Glutamatergic neuron (in vitro differentiated cells): Measurements from ENCODE around the gene FZD4. TPM values are rescaled to one million over a fixed set of nuclear protein-coding genes. Genes with fewer than 3 reads are reported as not detected.

Source experiments
- DNase-seq: peaks from one replicate; pipeline ENCODE4 v3.0.0; 2022
- H3K27ac Mint-ChIP-seq: one replicate; pipeline ENCODE4 v1.8.0; 2020; ENCODE audit warnings: mild to moderate bottlenecking, mixed read lengths, inconsistent platforms; ENCODE audit not compliant: unreplicated experiment
- H3K27me3 Mint-ChIP-seq: one replicate; pipeline ENCODE4 v1.8.0; 2020; ENCODE audit warnings: mild to moderate bottlenecking, moderate library complexity, mixed read lengths, inconsistent platforms; ENCODE audit not compliant: unreplicated experiment
- H3K36me3 Mint-ChIP-seq: one replicate; pipeline ENCODE4 v1.8.0; 2020; ENCODE audit warnings: mild to moderate bottlenecking, mixed read lengths, inconsistent platforms; ENCODE audit not compliant: unreplicated experiment
- H3K4me1 Mint-ChIP-seq: one replicate; pipeline ENCODE4 v1.8.0; 2020; ENCODE audit warnings: mild to moderate bottlenecking, low read depth, mixed read lengths, inconsistent platforms; ENCODE audit not compliant: unreplicated experiment
- H3K4me3 Mint-ChIP-seq: one replicate; pipeline ENCODE4 v1.8.0; 2020; ENCODE audit warnings: mild to moderate bottlenecking, mixed read lengths, inconsistent platforms; ENCODE audit not compliant: unreplicated experiment
- H3K9me3 Mint-ChIP-seq: one replicate; pipeline ENCODE4 v1.8.0; 2020; ENCODE audit warnings: mild to moderate bottlenecking, moderate library complexity, mixed read lengths, inconsistent platforms; ENCODE audit not compliant: unreplicated experiment
- total RNA-seq: library from RNA; stranded (reverse); fragmentation: NEBNext Ultra II Directional; extraction: Animal tissue kit (Norgen Biotek cat#: 25700); gene quantifications from one replicate; pipeline ENCODE4 v1.2.1, GENCODE V29; 2021; ENCODE audit not compliant: unreplicated experiment
- TF ChIP-seq, protein P1 (sequence below): fragments of 200-600 bp; sonication (generic); IDR thresholded peaks from one replicate; pipeline ENCODE4 v1.5.0; 2021; ENCODE audit not compliant: partially characterized antibody, unreplicated experiment

The FZD4 gene
- total RNA-seq, 1 donor from 2014 or later: 2.0 TPM

DNA sequence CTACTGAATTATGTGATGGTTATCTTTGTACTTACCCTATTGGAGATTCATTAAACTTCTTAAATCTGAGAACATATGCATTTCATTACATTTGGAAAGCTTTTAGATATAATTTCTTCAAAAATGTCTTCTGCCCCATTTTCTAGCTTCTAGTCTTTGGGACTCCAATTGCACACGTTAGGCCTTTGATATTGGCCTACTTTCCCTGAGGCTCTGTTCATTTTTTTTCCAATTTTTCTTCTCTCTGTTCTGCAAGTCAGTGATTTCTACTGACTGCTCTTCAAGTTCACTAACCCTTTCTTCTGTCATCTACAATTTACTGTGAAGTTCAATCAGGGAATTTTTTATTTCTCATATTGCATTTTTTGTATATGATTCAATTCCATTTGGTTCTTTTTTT lies 43.0 kb downstream of the FZD4 start:
- H3K4me3 Mint-ChIP-seq: no peak overlapping the region
- peaks cover 2% of the 10 kb centered on the region for H3K4me1 Mint-ChIP-seq
- TF ChIP-seq, protein P1, sequence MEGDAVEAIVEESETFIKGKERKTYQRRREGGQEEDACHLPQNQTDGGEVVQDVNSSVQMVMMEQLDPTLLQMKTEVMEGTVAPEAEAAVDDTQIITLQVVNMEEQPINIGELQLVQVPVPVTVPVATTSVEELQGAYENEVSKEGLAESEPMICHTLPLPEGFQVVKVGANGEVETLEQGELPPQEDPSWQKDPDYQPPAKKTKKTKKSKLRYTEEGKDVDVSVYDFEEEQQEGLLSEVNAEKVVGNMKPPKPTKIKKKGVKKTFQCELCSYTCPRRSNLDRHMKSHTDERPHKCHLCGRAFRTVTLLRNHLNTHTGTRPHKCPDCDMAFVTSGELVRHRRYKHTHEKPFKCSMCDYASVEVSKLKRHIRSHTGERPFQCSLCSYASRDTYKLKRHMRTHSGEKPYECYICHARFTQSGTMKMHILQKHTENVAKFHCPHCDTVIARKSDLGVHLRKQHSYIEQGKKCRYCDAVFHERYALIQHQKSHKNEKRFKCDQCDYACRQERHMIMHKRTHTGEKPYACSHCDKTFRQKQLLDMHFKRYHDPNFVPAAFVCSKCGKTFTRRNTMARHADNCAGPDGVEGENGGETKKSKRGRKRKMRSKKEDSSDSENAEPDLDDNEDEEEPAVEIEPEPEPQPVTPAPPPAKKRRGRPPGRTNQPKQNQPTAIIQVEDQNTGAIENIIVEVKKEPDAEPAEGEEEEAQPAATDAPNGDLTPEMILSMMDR: no peak
- H3K9me3 Mint-ChIP-seq: peaks cover 2% of the 10 kb centered on the region
- H3K27me3 Mint-ChIP-seq: no peaks in the 10 kb centered on the region
- H3K27ac Mint-ChIP-seq: no peak overlapping the region
- H3K36me3 Mint-ChIP-seq: peaks cover 6% of the 10 kb centered on the region
- DNase-seq: no peak

- peaks cover 2% of the 10 kb centered on the region for H3K9me3 Mint-ChIP-seq
- DNase-seq: no peak
- H3K27ac Mint-ChIP-seq: no peak overlapping the region
- no peaks in the 10 kb centered on the region for H3K27me3 Mint-ChIP-seq
- TF ChIP-seq, protein P1: no peak
- peaks cover 6% of the 10 kb centered on the region for H3K36me3 Mint-ChIP-seq
- peaks cover 2% of the 10 kb centered on the region for H3K4me1 Mint-ChIP-seq
- no peak overlapping the region for H3K4me3 Mint-ChIP-seq
Measured at GRCh38 chr11:86910592-86910991, 44.6 kb downstream of the FZD4 start.

DNA sequence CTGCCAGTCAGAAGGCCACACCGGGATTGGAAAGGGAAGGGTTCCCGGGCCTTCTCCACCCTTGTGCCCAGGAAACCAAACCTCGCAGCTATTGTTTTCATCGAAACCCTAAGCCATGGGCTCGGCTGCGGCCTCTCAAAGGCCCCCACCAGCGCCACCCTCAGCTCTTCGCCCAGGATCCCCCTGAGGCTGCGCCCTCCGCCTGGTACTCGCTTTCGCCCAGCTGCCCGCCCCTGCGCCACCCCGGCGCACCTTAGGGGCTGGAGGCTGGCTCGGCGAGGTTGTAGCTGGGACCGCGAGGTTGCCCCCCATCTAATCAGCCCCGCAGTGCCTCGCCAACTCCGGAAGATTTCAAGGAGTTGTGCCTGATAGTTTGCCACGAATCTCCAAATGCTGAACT lies 49.0 kb downstream of the FZD4 start:
- Mint-ChIP-seq H3K27me3 (peaks cover 2% of the 10 kb centered on the region), H3K4me1 (no peaks in the 10 kb centered on the region), H3K9me3 (no peaks in the 10 kb centered on the region), H3K4me3 (no peak overlapping the region), H3K27ac (no peak overlapping the region), H3K36me3 (no peaks in the 10 kb centered on the region)
- DNase-seq: no peak
- TF ChIP-seq, protein P1: no peak

GRCh38 chr11:86905252-86905651 lies 49.9 kb downstream of the FZD4 start:
- no peak for DNase-seq
- Mint-ChIP-seq H3K36me3 (no peaks in the 10 kb centered on the region), H3K9me3 (no peaks in the 10 kb centered on the region), H3K27me3 (peaks cover 2% of the 10 kb centered on the region), H3K27ac (no peak overlapping the region), H3K4me3 (no peak overlapping the region), H3K4me1 (no peaks in the 10 kb centered on the region)
- TF ChIP-seq, protein P1: no peak

DNA sequence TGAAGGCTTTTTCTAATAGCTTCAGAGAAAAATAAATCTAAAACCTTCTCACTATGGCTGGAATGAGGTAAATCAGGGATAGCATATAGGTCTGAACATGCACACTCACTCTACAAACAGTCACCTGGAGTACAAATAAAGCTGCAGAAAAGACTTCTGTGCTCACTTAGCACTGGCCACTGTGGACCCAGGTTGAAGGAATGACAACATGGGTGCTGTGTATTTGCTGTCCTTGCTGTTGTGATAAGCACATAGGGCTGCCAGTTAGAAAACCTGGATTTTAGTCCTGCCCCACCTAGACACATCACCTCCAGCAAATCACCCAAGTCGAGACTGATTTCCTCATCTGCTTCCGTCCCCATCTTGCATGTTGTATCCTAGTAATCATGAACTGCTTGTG lies 51.2 kb downstream of the FZD4 start:
- Mint-ChIP-seq H3K9me3 (no peaks in the 10 kb centered on the region), H3K4me3 (no peak overlapping the region), H3K27ac (no peak overlapping the region), H3K27me3 (peaks cover 2% of the 10 kb centered on the region), H3K4me1 (no peaks in the 10 kb centered on the region), H3K36me3 (no peaks in the 10 kb centered on the region)
- TF ChIP-seq, protein P1: no peak
- DNase-seq: no peak
